H9 (cell line): ENCODE results near the gene SREBF1. TPM values are rescaled to one million over a fixed set of nuclear protein-coding genes. Genes with fewer than 3 reads are reported as not detected.

ENCODE experiments used
- DNase-seq: peaks from one replicate; pipeline ENCODE4 v3.0.0-alpha.2; 2017
- H2AFZ ChIP-seq: one replicate; pipeline ENCODE4 v1.6.1; 2013; ENCODE audit warnings: mild to moderate bottlenecking, low read length, control low read depth, moderate library complexity
- H2AK5ac ChIP-seq: 2 replicates; pipeline ENCODE4 v1.6.1; 2013; ENCODE audit warnings: low read length, control low read depth, mixed read lengths; ENCODE audit not compliant: insufficient read length
- H2BK120ac ChIP-seq: one replicate; pipeline ENCODE4 v1.6.1; 2013; ENCODE audit warnings: low read depth, mild to moderate bottlenecking, low read length, control low read depth, inconsistent platforms; ENCODE audit not compliant: poor library complexity, severe bottlenecking
- H2BK12ac ChIP-seq: 2 replicates; pipeline ENCODE4 v1.6.1; 2013; ENCODE audit warnings: low read length, control low read depth, mixed read lengths, low read depth; ENCODE audit not compliant: insufficient read length
- H2BK15ac ChIP-seq: 2 replicates; pipeline ENCODE4 v1.6.1; 2013; ENCODE audit warnings: low read depth, low read length, control low read depth
- H2BK20ac ChIP-seq: one replicate; pipeline ENCODE4 v1.6.1; 2013; ENCODE audit warnings: low read depth, mild to moderate bottlenecking, low read length, control low read depth, inconsistent platforms; ENCODE audit not compliant: poor library complexity, severe bottlenecking
- H2BK5ac ChIP-seq: 2 replicates; pipeline ENCODE4 v1.6.1; 2013; ENCODE audit warnings: low read length, control low read depth, mixed read lengths; ENCODE audit not compliant: insufficient read length
- H3K14ac ChIP-seq: 2 replicates; pipeline ENCODE4 v1.6.1; 2013; ENCODE audit warnings: low read length, control low read depth; ENCODE audit not compliant: insufficient read depth
- H3K18ac ChIP-seq: 2 replicates; pipeline ENCODE4 v1.6.1; 2013; ENCODE audit warnings: low read depth, mild to moderate bottlenecking, mixed read lengths, low read length, control low read depth; ENCODE audit not compliant: insufficient read length
- H3K23ac ChIP-seq: 2 replicates; pipeline ENCODE4 v1.6.1; 2013; ENCODE audit warnings: low read length, control low read depth, mixed read lengths, low read depth; ENCODE audit not compliant: insufficient read length
- H3K23me2 ChIP-seq: 2 replicates; pipeline ENCODE4 v1.6.1; 2013; ENCODE audit warnings: low read depth, mild to moderate bottlenecking, mixed read lengths, low read length, control low read depth; ENCODE audit not compliant: insufficient read length, poor library complexity, severe bottlenecking
- H3K27ac ChIP-seq: 2 replicates; pipeline ENCODE4 v1.5.1; 2013; ENCODE audit warnings: low read length, control low read depth, mixed read lengths, low read depth; ENCODE audit not compliant: insufficient read length
- H3K27me3 ChIP-seq: 2 replicates; pipeline ENCODE4 v1.6.1; 2013; ENCODE audit warnings: low read length, control low read depth, inconsistent platforms; ENCODE audit not compliant: insufficient read depth
- H3K4ac ChIP-seq: 2 replicates; pipeline ENCODE4 v1.6.1; 2013; ENCODE audit warnings: low read depth, mild to moderate bottlenecking, control low read depth, inconsistent platforms, low read length, moderate library complexity
- H3K4me1 ChIP-seq: 2 replicates; pipeline ENCODE4 v1.6.1; 2013; ENCODE audit warnings: low read length, control low read depth, inconsistent platforms; ENCODE audit not compliant: insufficient read depth
- H3K4me2 ChIP-seq: 2 replicates; pipeline ENCODE4 v1.6.1; 2013; ENCODE audit warnings: low read length, control low read depth, mixed read lengths; ENCODE audit not compliant: insufficient read length, insufficient read depth
- H3K56ac ChIP-seq: 2 replicates; pipeline ENCODE4 v1.6.1; 2013; ENCODE audit warnings: low read depth, mild to moderate bottlenecking, mixed read lengths, low read length, control low read depth; ENCODE audit not compliant: insufficient read length
- H3K79me1 ChIP-seq: 2 replicates; pipeline ENCODE4 v1.6.1; 2013; ENCODE audit warnings: low read depth, mild to moderate bottlenecking, moderate library complexity, low read length, control low read depth, inconsistent platforms; ENCODE audit not compliant: insufficient read depth, poor library complexity, severe bottlenecking
- H3K79me2 ChIP-seq: 2 replicates; pipeline ENCODE4 v1.6.1; 2013; ENCODE audit warnings: low read length, control low read depth, inconsistent platforms; ENCODE audit not compliant: insufficient read depth
- H3K9ac ChIP-seq: 2 replicates; pipeline ENCODE4 v1.6.1; 2013; ENCODE audit warnings: low read length, control low read depth, mixed read lengths; ENCODE audit not compliant: insufficient read length; ENCODE audit errors: extremely low read depth
- H3K9me3 ChIP-seq: one replicate; pipeline ENCODE4 v1.6.1; 2013; ENCODE audit warnings: low read depth, low read length, inconsistent platforms; ENCODE audit not compliant: control insufficient read depth
- H3T11ph ChIP-seq: one replicate; pipeline ENCODE4 v1.6.1; 2013; ENCODE audit warnings: mild to moderate bottlenecking, low read length, control low read depth, inconsistent platforms
- H4K20me1 ChIP-seq: one replicate; pipeline ENCODE4 v1.6.1; 2013; ENCODE audit not compliant: control insufficient read depth, insufficient read length, insufficient read depth
- H4K5ac ChIP-seq: 2 replicates; pipeline ENCODE4 v1.6.1; 2013; ENCODE audit warnings: low read depth, mild to moderate bottlenecking, mixed read lengths, low read length, control low read depth; ENCODE audit not compliant: insufficient read length
- H4K8ac ChIP-seq: replicated peaks from 2 replicates; pipeline ENCODE4 v1.6.1; 2013; ENCODE audit warnings: low read length, control low read depth, mixed read lengths, low read depth; ENCODE audit not compliant: insufficient read length
- H4K91ac ChIP-seq: 2 replicates; pipeline ENCODE4 v1.6.1; 2013; ENCODE audit warnings: low read depth, mild to moderate bottlenecking, moderate library complexity, mixed read lengths, low read length, control low read depth; ENCODE audit not compliant: insufficient read length
- H3K27ac Mint-ChIP-seq, 3 experiments: 2 replicates in 2 of 3; 3 replicates in 1 of 3; pipeline ENCODE4 v1.8.0; 2020 to 2021; ENCODE audit warnings: mixed read lengths in 3 of 3, mild to moderate bottlenecking in 1 of 3, moderate library complexity in 1 of 3
- H3K27me3 Mint-ChIP-seq: 2 replicates; pipeline ENCODE4 v1.8.0; 2021; ENCODE audit warnings: low read depth, mild to moderate bottlenecking, moderate library complexity, mixed read lengths
- H3K36me3 Mint-ChIP-seq, 3 experiments: 2 replicates in 2 of 3; 3 replicates in 1 of 3; pipeline ENCODE4 v1.8.0; 2020 to 2021; ENCODE audit warnings: low read depth in 3 of 3, mixed read lengths in 3 of 3; ENCODE audit not compliant: insufficient read depth in 1 of 3
- H3K4me1 Mint-ChIP-seq, 2 experiments: 2 replicates each; pipeline ENCODE4 v1.8.0; 2020; ENCODE audit warnings: mixed read lengths in 2 of 2
- H3K4me3 Mint-ChIP-seq, 2 experiments: 2 replicates in 1 of 2; 3 replicates in 1 of 2; pipeline ENCODE4 v1.8.0; 2020 to 2021; ENCODE audit warnings: mild to moderate bottlenecking in 2 of 2, mixed read lengths in 2 of 2, moderate library complexity in 1 of 2
- H3K9me3 Mint-ChIP-seq, 2 experiments: 2 replicates in 1 of 2; 3 replicates in 1 of 2; pipeline ENCODE4 v1.8.0; 2020; ENCODE audit warnings: mild to moderate bottlenecking in 2 of 2, mixed read lengths in 2 of 2, moderate library complexity in 1 of 2
- WGBS: extraction: QIAGEN DNeasy Blood & Tissue Kit; methylation state at CpG from one replicate; pipeline ENCODE4 v1.1.7; 2013; ENCODE audit warnings: missing lambda C conversion rate, low lambda C conversion rate, mixed read lengths; ENCODE audit not compliant: insufficient read length; ENCODE audit errors: extremely low coverage; 5-methylcytosine and 5-hydroxymethylcytosine counted together
- total RNA-seq: library from RNA; stranded (reverse); gene quantifications from 2 replicates; pipeline ENCODE4 v1.2.1, GENCODE V29; 2021
- TF ChIP-seq, protein P1 (sequence below): fragments of 200-600 bp; sonication (generic); conservative IDR thresholded peaks from 3 replicates; pipeline ENCODE4 v1.8.0; 2021; ENCODE audit warnings: antibody characterized with exemption, mild to moderate bottlenecking

SREBF1 gene
- total RNA-seq, 1 experiment from 2014 or later: 81.9 TPM

DNA sequence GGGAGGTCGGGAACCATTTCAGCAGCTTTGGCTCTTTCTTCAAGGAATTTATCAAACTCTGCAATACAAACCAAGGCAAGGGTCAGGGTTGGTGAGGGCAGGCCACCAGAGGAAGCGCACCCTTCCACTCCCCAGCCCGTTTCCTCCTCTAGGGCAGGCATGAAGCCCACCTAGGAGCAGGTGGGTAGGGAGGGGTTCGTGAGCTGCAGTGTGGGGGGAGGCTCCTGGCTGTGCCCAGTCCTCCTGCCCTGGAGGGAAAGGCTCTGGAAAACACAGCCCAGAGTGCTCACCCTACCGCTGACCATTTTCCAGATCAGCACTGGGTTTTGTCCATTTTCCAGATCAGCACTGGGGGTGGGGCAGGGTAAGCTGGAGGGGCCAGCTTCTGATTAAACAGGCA lies 10.9 kb upstream of the SREBF1 start:
- Histone ChIP-seq H3K4me1 (no peaks in the 10 kb centered on the region; the same call in 1 of the 2 replicates), H3K27ac (no peak overlapping the region), H2BK12ac (no peak overlapping the region), H4K5ac (no peak overlapping the region), H3K23ac (no peak overlapping the region), H3K9ac (no peak overlapping the region), H4K91ac (no peak overlapping the region), H3K79me1 (no peaks in the 10 kb centered on the region), H2BK5ac (no peak overlapping the region), H3K4me2 (no peak overlapping the region), H4K20me1 (no peaks in the 10 kb centered on the region), H3K56ac (no peak overlapping the region), H3K4ac (no peak overlapping the region), H3K27me3 (no peaks in the 10 kb centered on the region), H3K23me2 (no peaks in the 10 kb centered on the region), H4K8ac (no peak overlapping the region), H3K14ac (no peak overlapping the region), H2BK15ac (no peak overlapping the region), H3K79me2 (no peaks in the 10 kb centered on the region), H3K9me3 (no peaks in the 10 kb centered on the region), H3K18ac (no peak overlapping the region), H2AK5ac (no peak overlapping the region), H2AFZ (no peak overlapping the region), H2BK120ac (no peak overlapping the region), H2BK20ac (no peak overlapping the region), H3T11ph (no peak overlapping the region)
- Mint-ChIP-seq H3K4me1 (peaks cover 42 to 64% of the 10 kb centered on the region in 2 experiments), H3K27me3 (no peaks in the 10 kb centered on the region; the same call in 1 of the 2 replicates), H3K36me3 (no peaks in the 10 kb centered on the region), H3K4me3 (peak overlapping the region in 1 of 2 experiments; percentile 23; a peak in 2 of 5 replicates), H3K9me3 (no peaks in the 10 kb centered on the region), H3K27ac (peak overlapping the region in 1 of 3 experiments; percentile 67; a peak in 1 of 7 replicates)
- DNase-seq: no peak
- WGBS: no CpG with 5 or more reads among the region's 5 CpGs
- TF ChIP-seq, protein P1, sequence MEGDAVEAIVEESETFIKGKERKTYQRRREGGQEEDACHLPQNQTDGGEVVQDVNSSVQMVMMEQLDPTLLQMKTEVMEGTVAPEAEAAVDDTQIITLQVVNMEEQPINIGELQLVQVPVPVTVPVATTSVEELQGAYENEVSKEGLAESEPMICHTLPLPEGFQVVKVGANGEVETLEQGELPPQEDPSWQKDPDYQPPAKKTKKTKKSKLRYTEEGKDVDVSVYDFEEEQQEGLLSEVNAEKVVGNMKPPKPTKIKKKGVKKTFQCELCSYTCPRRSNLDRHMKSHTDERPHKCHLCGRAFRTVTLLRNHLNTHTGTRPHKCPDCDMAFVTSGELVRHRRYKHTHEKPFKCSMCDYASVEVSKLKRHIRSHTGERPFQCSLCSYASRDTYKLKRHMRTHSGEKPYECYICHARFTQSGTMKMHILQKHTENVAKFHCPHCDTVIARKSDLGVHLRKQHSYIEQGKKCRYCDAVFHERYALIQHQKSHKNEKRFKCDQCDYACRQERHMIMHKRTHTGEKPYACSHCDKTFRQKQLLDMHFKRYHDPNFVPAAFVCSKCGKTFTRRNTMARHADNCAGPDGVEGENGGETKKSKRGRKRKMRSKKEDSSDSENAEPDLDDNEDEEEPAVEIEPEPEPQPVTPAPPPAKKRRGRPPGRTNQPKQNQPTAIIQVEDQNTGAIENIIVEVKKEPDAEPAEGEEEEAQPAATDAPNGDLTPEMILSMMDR: no peak
